GM12801 (cell line): ENCODE data around the gene PRKCE.

ENCODE experiments used
- CTCF ChIP-seq: IDR thresholded peaks from one replicate; pipeline ENCODE4 v1.5.1; 2011; ENCODE audit warnings: control low read depth; ENCODE audit not compliant: insufficient read length; ENCODE audit errors: extremely low read depth

The PRKCE gene

GRCh38 chr2:46067062-46067461 lies 415.6 kb downstream of the PRKCE start:
- TF ChIP-seq CTCF = no peak

GRCh38 chr2:46067501-46068305 lies 416.2 kb downstream of the PRKCE start:
- no peak for TF ChIP-seq CTCF

GRCh38 chr2:46068636-46069035 lies 417.2 kb downstream of the PRKCE start:
- TF ChIP-seq CTCF = no peak

- no peak for TF ChIP-seq CTCF
Observed at GRCh38 chr2:46071074-46071473, 419.6 kb downstream of the PRKCE start.

- TF ChIP-seq CTCF = no peak
Observed at GRCh38 chr2:46072101-46072820, 420.8 kb downstream of the PRKCE start.

GRCh38 chr2:46073540-46074046 lies 422.1 kb downstream of the PRKCE start:
- no peak for TF ChIP-seq CTCF

GRCh38 chr2:46074501-46074900 lies 423.0 kb downstream of the PRKCE start:
- TF ChIP-seq CTCF = no peak
